CD4-positive, alpha-beta T cell treated with Interleukin-2 at 100 ng/mL for 4 hours (primary cell): Measurements from ENCODE around the gene CCDC127.
"Not testable (repeated sequence)": the region's sequence is repeated elsewhere in the genome, so short reads cannot be mapped to it uniquely, and the experiment has no call there.

Experiments
- DNase-seq: peaks from one replicate; pipeline ENCODE4 v3.0.0-alpha.2; 2020; ENCODE audit warnings: low spot score

CCDC127 gene

GRCh38 chr5:217494-218456, at the start of gene CCDC127, which contains the start of gene SDHA:
Gene CCDC127, minus strand, starts transcription at chr5:218153. Its CDS starts 1,304 bp downstream, at chr5:216849.
Gene SDHA, plus strand, starts transcription at chr5:218320. Its CDS starts 36 bp downstream, at chr5:218356.
- DNase-seq = peak; percentile 97

DNA sequence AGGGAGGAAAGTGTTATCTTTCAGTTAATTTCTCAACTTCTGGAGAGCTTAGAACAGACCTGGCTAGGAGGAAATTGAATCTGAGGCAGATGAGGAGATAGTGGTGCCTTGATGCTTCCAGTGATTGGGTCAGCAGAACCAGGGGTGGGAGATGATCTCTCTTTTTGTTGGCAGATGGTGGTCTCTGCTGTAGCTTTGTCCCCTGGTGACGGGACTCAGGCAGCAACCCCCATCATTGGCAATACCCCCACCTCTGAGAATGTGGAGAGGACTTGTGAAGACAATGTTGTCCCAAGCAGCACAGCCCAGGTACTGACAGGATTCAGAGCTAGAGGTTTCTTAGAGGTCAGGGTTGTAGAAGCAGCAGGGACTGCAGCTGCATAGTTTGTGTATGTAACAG, 49.8 kb upstream of the CCDC127 start:
- DNase-seq = no peak

GRCh38 chr5:266311-267026, 48.5 kb upstream of the CCDC127 start:
- DNase-seq = not testable (repeated sequence)

GRCh38 chr5:264338-264737, 46.4 kb upstream of the CCDC127 start:
- DNase-seq = no peak

DNA sequence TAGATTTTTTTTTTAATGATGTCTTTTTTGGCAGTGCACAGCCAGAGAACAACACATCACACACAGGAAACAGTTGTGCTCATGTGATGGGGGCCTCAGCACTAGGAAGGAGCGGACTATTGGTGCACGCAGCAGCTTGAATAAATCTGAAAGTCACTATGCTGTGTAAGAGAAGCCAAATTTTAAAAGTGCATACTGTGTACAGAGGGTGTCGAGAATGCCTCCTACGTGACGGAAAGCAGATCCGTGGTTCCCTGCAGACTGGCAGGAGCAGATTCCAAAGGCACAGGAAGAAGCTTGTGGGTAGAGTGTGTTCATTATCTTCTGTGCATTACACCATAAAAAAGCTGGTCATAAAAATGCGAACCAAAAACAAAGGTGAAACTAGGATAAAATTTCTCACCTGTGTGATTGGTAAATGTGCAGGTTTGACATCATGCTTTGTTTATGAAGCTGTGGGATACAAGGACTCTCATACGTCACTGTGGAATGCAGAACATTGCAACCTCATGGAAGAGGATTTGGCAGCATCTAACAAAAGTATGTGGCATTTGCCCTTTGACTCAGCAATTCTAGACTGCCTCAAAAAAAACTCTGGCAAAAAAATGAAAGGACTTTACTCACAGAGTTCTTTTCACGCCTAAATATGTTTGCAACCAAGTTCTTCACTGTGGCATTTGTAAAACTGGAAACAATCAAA, 45.5 kb upstream of the CCDC127 start:
- not testable (repeated sequence) for DNase-seq

- DNase-seq = no peak
Observed at GRCh38 chr5:257148-257547, 39.2 kb upstream of the CCDC127 start.

- DNase-seq = not testable (repeated sequence)
Observed at GRCh38 chr5:256347-256746, 38.4 kb upstream of the CCDC127 start.

DNA sequence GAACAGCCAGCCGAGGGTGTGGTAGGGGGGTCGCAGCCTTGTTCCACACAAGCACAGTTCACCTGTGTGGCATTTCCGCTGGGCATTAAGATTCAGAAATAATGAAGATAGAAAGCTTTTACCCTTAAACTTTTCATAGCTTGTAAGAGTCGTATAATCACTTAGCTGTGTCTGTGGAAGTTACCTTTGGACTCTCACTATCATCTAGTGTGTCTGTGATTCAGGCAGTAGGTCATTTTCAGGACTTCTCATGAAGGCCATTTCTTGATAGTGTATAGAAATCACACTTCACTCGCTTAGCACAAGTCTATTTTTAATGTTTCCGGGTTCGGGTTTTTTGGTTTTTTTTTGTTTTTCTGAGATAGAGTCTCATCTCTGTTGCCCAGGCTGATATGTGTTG, 37.2 kb upstream of the CCDC127 start:
- not testable (repeated sequence) for DNase-seq

GRCh38 chr5:254322-254721, 36.4 kb upstream of the CCDC127 start:
- not testable (repeated sequence) for DNase-seq

DNA sequence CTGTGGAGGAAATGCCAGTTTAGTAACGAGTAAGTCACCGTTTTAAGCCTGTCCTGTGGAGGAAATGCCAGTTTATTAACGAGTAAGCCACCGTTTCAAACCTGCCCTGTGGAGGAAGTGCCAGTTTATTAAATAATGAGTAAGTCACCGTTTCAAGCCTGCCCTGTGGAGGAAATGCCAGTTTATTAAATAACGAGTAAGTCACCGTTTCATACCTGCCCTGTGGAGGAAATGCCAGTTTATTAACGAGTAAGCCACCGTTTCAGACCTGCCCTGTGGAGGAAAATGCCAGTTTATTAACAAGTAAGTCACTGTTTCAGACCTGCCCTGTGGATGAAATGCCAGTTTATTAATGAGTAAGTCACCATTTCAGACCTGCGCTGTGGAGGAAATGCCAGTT, 34.6 kb upstream of the CCDC127 start:
- no peak for DNase-seq

GRCh38 chr5:251975-252374, 34.0 kb upstream of the CCDC127 start:
- DNase-seq = not testable (repeated sequence)

- not testable (repeated sequence) for DNase-seq
Observed at GRCh38 chr5:251538-251937, 33.6 kb upstream of the CCDC127 start.

GRCh38 chr5:251016-251415, 33.1 kb upstream of the CCDC127 start:
- not testable (repeated sequence) for DNase-seq

DNA sequence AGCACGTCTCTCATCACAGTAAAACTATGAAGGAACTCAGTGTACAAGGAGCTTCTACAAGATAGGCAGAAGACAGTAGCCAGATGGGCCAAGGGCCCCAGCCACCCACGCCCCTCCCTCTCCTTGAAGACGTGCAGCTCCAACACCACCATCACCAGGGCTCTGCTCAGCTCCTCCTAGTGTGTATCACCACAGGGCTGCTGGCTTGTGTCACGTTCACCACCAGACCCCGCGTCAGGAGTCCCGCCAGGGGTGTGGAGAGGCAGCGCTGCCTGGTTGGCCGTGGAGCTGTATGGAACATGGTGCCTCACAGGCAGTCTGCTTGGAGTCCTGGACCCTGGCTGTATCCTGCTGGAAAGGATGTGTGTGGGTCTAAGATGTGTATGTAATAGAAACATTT, 32.4 kb upstream of the CCDC127 start:
- DNase-seq = not testable (repeated sequence)

DNA sequence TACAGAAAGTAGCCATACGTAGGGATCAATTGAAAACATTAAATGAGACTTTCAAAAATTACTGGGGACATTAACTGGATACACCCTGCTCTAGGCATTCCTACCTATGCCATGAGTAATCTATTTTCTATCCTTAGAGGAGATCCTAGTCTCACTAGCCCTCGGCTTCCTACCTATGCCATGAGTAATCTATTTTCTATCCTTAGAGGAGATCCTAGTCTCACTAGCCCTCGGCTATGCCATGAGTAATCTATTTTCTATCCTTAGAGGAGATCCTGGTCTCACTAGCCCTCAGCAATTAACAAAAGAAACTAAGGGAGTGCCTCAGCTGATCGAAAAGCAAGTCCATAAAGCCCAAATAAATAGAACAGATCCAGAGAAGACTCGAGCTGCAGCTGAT, 27.8 kb upstream of the CCDC127 start:
- not testable (repeated sequence) for DNase-seq

GRCh38 chr5:243683-244367, 25.9 kb upstream of the CCDC127 start:
- DNase-seq = not testable (repeated sequence)

DNA sequence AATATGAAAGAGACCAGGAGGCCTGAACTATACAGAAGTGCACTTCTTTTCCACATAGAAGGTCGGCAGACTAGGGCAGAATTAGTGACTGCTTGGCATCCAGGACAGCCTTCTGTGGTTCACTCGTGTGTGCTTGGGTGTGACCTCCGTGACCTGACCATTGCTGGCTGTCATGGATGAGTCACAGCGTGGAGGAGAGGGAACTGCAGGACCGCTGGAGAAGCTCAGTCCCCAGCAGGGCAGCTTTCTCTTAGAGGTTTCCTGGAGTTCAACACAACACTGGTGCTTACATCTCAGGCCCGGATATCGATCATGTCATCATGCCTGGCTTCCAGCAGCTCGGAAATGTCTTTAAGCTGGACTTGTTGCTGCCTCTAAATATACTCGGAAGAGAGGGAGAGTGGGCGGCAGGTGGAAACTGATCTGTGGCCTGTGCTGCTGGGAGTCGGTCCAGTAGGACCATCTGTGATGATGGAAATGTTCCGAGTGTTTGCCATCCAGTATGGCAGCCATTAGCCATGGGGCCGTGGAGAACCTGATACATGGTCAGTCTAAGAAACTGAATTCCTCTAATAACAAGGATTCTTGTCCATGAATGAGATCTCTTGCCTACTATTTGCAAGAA, 23.2 kb upstream of the CCDC127 start:
- DNase-seq = not testable (repeated sequence)

DNA sequence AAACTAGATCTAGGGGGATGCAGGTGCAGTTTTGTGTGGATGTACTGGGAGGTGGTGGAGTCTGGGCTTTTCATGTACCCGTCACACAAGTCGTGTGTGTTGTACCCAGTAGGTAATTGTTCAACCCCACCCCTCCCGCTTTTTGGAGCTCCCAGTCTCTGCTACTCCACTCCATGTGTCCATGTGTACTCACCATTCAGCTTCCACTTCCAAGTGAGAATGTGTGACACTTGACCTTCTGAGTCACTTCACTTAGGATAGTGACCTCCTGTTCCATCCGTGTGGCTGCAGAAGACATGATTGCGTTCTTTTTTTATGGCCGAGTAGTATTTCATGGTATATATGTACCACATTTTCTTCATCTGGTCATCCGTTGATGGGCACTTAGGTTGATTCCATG, 22.6 kb upstream of the CCDC127 start:
- DNase-seq = not testable (repeated sequence)

- not testable (repeated sequence) for DNase-seq
Observed at GRCh38 chr5:237931-238330, 20.0 kb upstream of the CCDC127 start.

DNA sequence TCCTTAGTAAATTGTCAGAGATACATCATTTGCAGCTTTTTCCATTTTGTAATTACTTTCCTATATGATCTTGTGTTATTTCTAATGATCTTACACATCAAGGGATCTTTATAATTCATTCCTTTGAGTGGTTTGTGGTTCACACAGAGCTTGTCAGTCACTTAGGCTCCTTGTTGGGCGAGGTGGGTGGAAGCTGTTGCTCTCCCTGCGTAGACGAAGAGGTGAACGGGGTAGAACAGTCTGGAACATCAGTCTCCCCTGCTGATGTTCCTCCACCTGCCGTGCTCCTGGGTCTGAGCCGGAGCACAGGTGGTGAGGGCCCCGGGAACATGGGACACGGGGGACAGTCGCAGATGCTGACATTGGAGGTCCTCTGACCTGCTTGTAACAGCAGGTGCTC, 17.6 kb upstream of the CCDC127 start:
- DNase-seq = not testable (repeated sequence)

GRCh38 chr5:234450-234849, 16.5 kb upstream of the CCDC127 start:
- DNase-seq = no peak
